NOMO-1 (cell line): ENCODE data around the gene RFWD3.
"Not testable (repeated sequence)": the region's sequence is repeated elsewhere in the genome, so short reads cannot be mapped to it uniquely, and the experiment has no call there.

Experiments
- DNase-seq, 2 experiments: peaks; one replicate each; lab custom pipeline; 2025; ENCODE audit not compliant: unreplicated experiment in 2 of 2; lab: John Stamatoyannopoulos, UW

Gene RFWD3

DNA sequence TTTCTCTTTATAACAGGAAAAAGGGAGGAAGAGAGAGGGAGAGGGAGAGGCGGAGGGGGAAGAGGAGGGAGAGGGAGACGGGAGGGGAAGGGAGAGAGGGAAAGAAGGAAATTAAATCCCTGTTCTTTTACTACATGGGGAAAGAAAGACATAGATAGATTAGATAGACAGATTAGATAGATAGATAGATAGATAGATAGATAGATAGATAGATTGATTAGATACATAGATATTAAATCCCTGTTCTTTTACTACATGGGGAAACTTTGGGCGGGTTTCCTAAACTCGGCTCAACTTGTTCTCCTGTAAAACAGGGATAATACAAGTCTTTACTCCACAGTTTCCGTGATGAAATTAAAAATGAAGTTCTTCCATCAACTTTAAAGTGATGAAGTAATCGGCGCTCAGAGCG lies 661 bp downstream of the RFWD3 start:
- no peak for DNase-seq

DNA sequence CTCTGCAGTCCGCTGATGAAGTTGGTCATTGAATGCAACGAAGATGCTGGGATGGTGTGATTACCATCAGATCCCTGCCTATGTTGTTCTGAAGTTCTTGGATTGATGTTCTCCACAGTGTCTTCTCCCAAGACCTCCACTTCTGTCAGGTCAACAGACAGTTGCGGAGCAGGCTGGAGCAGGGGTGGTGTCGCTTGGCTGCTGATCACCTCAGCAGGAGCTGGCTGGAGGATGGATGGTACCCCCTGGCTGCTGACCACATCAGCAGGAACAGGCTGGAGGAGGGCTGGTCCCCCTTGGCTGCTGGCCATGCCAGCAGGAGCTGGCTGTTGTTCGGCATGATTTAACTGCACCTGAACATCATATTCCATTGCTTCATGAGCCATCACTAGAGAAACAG lies 5.6 kb downstream of the RFWD3 start:
- no peak for DNase-seq

DNA sequence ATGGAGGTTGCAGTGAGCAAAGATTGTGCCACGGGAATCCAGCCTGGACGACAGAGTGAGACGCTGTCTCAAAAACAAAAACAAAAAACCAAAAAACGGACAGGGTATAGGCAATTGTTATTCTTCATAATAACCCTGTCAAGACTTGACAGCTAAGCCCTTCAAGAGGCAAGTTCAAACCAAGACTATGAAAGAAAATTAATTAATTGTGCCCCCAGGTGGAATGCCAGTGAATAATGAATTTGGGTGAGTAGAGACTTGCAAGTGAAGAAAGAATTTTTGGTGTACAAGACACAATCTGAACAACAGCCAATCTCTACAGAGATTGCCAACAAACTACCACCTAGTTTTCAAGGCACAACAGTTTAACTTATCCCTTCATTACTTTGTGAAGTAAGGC lies 6.3 kb downstream of the RFWD3 start:
- DNase-seq, result no peak

DNA sequence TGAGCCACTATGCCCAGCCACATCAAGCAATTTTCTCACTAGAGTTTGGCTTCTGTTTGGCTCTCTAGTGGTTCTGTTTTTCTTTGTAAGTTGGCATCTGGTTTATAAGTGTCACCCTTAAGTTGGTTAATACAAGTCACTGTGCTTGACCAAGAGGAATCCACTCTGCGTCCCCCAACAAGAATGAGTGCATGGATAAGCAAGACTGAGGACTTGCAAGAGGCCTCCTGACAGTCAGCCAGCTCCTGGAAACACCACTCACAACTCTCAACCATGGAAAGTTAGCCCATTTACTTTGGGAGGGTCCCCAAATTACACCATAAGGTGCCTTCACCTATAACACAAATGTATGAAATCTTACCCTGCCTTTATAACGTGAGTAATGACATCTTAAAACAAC lies 7.6 kb downstream of the RFWD3 start:
- no peak for DNase-seq

DNA sequence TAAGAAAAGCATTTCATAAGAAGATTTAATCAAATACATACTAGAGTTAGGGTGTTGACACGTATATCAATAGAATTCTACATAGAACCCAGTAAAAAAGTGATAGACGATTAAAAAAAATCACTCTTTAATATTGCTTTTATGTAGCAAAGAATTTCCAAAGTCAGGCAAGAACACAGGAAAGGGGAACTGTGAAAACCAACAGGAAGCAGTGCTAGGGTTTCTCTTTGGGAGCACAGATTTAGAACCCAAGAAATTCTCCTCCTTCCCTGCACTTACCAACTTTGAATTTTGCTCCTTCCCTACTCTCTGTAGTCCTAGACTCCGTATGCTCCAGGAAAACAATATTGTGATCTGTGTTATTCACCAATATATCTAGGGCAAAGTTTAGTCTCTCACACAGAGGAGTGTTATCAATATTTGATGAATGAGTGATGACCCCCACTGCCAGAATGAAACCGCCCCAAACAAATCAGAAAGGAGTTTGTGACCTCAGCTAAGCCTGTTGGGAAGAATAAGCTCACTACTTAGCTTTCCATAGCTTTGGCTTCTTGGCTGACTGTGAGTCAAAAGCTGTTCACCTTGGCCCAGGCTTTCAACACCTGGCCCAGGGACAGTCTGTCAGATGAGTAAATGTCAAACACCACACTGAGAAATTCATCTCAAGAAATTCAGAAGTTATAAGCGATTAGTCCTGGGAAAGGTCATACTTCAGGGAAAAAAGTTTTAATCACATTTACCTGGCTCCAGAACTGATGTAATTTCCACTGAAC lies 8.6 kb downstream of the RFWD3 start:
- no peak for DNase-seq

DNA sequence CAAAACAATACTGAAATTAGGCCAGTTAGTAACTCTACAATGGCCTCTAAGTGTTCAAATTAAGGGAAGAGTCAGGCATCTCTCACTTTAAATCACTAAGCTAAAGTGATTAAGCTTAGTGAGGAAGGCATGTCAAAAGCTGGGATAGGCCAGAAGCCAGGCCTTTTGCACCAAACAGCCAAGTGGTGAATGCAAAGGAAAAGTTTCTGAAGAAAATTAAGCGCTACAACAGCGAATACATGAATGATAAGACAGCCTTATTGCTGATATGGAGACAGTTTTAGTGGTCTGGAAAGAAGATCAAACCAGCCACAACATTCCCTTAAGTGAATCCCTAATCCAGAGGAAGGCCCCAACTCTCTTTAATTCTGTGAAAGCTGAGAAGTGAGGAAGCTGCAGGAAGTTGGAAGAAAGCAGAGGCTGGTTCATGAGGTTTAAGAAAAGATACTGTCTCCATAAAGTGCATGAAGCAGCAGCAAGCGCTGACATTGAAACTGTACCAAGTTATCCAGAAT lies 12.1 kb downstream of the RFWD3 start:
- DNase-seq, result no peak

DNA sequence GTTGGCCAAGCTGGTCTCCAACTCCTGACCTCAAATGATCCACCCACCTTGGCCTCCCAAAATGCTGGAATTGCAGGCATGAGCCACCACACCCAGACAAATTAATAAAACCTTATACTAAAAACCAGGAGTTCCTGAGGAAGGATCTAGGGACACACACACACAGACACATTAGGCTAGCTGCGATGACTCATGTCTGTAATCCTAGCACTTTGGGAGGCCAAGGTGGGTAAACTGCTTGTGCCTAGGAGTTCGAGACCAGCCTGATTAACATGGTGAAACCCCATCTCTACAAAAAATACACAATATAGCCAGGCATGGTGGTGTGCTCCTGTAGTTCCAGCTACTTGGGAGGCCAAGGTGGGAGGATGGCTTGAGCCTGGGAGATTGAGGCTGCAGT lies 13.8 kb downstream of the RFWD3 start:
- DNase-seq, result not testable (repeated sequence)

DNA sequence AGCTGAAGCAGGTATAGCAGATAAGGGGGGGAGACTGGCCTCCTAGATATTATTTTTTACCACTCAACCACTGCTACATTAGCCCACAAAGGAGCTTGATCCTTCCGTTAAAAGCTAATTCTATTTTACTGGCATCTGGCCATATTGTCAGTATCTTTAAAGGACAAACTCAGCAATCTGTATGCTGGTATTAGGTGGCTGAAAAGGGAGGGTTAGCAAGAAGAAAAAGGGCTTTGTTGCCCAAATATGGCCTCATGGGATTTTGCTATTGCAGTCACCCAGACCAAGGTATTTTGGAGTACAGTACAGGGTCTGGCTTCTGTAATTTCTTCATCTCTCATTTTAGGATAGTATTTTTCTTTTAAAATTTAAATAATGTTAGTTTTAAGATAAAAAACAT lies 14.4 kb downstream of the RFWD3 start:
- DNase-seq, result no peak

DNA sequence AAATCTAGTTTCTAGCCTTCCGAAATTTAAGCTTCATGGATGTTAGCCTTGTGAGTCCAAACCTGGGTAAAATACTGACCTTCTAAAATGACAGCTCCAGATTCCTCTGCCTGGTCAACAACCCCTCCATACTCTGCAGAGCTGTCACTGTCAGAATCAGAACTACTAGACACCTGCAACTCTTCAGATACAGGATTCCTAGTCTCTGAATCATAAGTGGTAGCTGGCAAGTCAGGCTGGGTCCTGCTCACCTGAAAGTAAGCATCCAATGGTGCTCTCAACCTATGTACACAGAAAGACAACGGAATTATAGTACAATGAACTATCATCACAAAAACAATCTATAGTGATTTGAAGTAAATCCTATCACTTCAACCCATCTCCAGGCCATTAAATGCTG lies 14.8 kb downstream of the RFWD3 start:
- no peak for DNase-seq

DNA sequence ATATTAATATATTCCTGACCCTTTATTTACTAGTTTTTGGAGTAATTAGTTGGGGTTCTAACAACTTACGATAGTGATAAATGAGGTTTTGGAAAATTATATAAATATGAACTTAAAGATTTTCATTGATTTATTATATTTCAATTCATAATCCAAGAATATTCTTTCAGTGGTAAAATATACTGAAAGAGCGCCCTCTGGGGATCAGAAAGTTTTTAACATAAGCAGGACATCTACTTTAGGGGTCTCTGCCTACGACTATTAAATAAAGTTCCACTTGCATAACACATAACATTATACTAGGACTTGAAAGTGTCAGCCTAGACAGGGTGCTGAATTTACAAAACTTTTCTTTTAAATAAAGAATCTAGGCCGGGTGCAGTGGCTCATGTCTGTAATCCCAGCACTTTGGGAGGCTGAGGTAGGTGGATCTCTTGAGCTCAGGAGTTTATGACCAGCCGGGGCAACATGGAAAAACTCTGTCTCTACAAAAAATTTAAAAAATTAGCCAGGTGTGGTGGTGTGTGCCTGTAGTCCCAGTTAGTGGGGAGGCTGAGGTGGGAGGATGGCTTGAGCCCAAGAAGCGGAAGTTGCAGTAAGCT lies 15.6 kb downstream of the RFWD3 start:
- DNase-seq, result no peak

DNA sequence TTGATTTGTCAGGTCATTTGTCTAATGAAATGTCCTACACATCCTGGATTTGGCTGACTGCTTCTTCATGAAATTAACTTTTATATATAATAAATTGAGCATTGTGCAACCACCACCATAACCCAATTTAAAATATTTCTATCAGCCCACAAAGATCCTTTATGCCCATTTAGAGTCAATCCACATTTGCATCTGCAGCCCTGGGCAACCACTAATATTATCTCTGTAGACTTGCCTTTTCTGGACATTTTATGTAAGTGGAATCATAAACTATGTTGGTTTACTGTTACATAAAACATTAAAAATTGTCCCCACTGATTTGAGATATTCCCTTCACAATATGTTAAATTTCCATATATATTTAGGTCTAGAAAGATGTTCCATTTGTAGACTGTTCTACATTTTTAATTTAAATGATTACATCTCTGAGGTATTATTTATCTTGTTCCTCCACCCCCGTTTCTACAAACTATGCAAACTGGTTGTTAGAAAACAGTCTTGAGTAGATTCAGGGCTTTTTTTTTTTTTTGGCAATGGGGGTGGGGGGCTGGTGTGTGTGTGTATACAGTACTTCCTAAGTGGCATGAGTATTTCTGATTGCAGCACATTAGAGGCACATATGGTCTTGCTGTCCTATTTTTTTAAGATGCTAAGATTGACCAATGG lies 16.7 kb downstream of the RFWD3 start:
- DNase-seq, result no peak

DNA sequence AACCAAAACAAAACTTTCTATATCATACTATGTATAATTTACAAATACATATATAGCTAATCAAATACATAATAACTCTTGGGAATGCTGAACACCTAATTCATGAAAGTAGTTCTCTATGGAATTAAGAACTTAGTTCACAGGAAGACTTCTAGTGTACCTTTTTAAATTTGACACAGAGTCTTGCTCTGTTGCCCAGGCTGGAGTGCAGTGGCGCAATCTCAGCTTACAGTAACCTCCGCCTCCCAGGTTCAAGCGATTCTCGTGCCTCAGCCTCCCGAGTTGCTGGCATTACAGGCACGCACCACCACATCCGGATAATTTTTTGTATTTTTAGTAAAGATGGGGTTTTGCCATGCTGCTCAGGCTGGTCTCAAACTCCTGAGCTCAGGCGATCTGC lies 24.7 kb downstream of the RFWD3 start:
- DNase-seq, result no peak

DNA sequence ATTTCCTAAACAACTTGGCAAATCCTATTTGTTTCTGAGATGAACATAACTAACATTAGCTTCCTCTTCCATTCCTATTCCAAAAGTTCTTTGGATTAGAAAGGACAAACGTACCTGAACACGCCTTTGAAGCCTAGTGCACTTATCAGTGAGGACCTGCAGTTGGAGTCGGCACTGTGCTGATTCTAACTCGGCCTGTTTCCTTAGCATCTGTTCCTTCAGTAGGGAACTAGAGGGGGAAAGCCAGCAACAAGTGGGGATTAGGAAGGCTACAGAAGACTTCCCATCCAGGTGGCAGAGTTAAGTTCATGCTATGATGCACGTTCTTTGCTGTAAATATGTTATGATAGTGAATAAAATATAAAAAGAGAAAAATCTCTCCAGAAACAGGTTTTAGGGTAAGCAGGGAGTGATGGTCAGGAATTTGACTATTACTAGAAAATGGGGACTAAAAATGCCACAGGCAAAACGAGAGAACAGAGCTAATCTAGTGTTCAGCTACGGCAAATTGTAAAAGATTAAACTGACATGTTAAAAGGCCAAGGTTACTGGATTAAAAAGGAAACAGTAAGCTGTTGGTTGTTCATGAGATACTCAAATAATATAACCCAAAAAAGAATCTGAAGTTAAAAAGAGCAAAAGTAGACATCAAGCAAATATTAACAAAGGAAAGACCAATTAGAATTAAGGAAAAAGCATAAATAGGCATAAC lies 28.8 kb downstream of the RFWD3 start:
- no peak for DNase-seq

DNA sequence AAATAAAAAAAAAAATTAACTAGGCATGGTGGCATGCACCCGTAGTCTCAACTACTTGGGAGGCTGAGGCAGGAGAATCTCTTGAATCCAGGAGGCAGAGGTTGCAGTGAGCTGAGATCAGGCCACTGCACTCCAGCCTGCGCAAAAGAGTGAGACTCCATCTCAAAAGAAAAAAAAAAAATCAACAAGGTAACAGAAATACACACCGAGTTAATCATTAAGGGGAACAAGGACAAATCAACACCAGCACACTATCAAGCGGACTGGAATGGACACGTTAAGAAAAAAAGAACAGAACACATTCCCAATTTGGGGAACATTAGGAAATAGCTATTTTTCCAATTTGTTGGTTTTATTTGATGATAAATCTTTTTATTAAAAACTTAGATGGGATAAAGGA lies 31.4 kb downstream of the RFWD3 start:
- no peak for DNase-seq

DNA sequence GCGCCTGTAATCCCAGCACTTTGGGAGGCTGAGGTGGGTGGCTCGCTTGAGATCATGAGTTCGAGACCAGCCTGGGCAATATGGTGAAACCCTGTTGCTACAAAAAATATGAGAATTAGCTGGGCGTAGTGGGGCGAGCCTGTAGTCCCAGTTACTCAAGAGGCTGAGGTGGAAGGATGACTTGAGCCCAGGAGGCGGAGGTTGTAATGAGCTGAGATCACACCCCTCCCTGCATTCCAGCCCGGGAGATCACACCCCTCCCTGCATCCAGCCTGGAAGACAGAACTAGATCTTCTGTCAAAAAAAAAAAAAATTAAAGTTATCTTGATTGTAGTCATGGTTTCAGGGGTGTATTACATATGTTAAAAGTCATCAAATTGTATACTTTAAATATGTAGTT lies 33.0 kb downstream of the RFWD3 start:
- DNase-seq, result no peak

DNA sequence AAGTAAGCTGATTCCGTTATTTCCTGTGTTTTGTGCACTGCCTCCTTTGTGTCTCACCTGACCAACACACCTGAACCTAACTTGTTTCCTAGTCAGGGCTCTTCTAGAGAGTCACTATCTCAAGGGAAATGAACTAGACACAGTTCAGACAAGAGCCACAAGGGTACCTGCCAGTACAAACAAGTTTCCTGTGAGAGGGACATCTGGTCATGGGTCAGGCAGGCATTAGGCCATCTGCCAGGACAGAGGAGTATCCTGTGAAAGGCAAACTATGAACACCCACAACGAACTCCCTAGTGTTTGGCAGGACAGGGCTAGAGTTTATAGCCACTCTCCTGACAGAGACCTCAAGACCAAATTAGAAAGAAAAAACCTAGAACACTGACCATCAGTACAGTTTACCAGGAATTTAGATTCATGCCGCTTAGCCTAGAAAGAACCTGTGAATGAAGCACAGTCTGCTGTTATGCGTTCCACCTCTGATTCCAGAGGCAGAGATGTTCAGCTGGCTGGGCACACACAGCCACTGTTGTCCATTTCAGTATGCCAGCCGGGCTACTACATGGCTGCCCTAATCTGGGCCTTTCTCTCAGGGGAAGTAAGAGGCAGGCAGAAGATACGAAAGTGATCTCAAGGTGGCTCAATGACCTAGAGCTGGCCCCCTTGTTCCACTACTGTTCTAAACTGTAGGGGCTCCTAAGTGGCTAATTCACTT lies 39.0 kb downstream of the RFWD3 start:
- no peak for DNase-seq

DNA sequence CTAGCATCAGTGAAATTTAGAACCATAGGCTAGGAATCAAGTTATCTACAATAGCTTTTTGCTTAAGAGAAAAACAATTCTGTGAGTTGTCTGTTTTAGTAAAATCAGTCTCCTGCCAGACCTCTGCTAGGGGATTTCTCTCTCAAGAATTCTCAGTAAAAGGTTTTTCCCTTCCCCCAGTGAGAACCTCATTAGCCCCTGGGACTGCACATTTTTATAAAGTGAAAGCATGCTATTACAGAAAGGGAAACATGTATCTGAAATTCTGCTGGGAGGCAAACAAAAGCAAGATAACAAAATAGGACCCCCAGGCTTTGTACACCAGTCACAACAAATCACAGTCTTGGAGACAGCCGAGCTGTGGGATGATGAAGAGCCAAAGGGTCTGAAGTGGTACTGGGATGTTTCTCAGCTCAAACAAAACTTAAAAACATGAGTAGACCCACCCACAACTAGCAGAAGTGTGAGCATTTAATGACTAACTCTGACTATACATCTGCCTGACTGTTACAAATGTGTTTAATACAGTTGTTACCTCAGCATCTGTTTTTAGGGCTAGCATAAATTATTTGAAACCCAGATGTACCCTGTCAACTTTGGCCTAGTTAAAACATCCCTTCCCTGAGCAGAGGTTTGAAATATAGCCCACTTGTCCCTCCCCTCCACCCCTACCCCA lies 39.8 kb downstream of the RFWD3 start:
- no peak for DNase-seq

DNA sequence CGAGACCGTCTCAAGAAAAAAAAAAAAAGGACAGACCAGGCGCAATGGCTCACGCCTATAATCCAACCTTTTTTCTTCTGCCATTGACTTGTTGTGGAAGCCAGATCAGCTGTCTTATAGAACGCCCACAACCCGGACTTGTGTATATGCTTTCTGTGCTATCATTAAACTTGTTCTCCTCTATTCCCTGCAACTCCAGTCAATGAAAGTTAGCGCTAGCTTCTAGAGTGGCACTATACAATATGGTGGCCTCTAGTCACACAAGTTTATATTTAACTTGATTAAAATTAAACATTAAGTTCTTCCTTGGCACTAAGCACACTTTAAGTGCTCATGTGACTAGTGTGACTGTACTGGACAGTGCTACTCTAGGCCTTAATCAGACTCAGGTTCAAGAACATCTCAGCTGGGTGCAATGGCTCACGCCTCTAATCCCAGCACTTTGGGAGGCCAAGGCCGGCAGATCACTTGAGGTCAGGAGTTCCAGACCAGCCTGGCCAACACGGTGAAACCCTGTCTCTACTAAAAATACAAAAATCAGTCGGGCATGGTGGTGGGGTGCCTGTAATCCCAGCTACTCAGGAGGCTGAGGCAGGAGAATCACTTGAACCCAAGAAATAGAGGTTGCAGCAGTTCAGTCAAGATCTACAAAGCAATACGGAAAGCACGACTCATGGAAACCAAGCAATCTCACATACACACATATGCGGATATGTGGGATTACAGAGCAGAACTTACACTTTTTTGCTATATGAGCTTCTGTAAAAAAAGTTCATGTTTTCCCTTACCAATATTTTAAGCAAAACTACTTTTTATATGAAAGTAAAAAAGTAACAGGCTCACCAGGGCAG lies 41.0 kb downstream of the RFWD3 start:
- no peak for DNase-seq

DNA sequence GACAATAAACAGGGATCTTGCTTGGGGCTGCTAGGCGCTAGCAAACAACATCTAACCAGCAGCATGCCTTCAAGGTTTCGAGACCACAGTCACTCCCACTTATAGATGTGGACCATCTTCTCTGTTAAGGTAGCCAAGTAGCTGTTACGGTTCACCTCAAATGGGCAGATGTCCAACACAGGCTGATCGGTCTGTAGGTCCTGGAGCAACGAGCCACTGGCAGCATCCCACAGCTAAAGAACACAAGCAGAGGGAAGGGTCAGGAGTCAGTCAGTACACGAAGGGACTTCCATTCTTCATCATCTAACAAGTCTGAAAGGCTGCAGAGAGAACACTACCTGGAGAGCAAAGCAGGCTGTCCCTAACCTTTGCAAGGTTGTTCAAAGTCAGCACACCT lies 42.8 kb downstream of the RFWD3 start:
- no peak for DNase-seq
